ENCODE data around the gene STX12.

- TF ChIP-seq POLR2A (IDR thresholded peaks at IDR 0.05) (no peak), CTCF (IDR thresholded peaks at IDR 0.05) (no peak)
These were observed 917 bp downstream of the STX12 start for GRCh38 chr1:27773826-27774445.

All from body of pancreas (tissue), 4 donors.